ENCODE results near the gene ARL8B. TPM values are rescaled to one million over a fixed set of nuclear protein-coding genes. Genes with fewer than 3 reads are reported as not detected.
"Not testable (repeated sequence)": the region's sequence is repeated elsewhere in the genome, so short reads cannot be mapped to it uniquely, and the experiment has no call there.

ARL8B gene
- total and polyA plus RNA-seq, 4 donors: 53.9 to 172 (median 105) TPM

DNA sequence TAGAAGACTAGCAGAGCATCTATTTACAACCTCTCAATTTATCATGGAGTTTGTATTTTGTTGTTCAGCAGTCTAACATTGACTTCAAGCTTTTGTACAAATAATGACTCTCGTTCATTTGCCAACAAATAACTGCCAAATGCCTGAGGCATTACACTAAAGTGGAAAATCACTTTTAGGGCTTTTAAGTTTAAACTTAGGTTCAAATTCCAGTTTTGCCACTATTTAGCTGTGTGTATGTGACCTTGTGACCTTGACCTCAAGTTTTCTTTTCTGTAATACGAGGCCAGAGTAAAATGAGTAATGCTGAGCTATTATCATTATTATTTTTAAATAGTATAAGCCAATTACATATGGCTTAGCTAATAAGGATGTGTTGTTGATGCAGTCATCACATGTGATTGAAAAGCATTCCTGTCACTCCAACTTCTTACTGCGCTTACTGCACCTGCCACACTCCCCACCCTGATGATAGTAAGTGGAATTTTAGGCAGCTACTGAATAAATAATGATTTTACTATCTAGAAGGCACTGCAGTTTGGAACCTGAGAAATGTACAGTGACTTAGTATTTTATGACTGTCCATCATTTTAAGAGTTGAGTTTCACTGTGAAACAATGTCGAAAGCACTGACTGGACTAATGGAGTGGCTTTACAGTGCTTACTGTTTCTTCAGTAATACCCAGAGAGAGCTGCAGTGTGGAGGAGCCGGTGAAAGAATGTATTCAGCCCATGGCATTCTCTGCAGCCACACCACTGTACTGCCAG lies 16.3 kb downstream of the ARL8B start:
- WGBS (ENCODE audit: insufficient coverage): no CpG with 5 or more reads among the region's 5 CpGs
- no peak overlapping the region for H3K27ac ChIP-seq (ENCODE audit: low read depth, low read length)
- no peaks in the 10 kb centered on the region for H3K9me3 ChIP-seq (ENCODE audit: control insufficient read depth, insufficient read depth, low read length)
- peaks cover 5% of the 10 kb centered on the region for H3K4me1 ChIP-seq (ENCODE audit: control insufficient read depth, insufficient read depth, low read length)
- peak in 2 of 6 donors; percentile 26 to 39 for DNase-seq (ENCODE audit: low read depth in 4 of 6, low spot score in 6 of 6)
- no peaks in the 10 kb centered on the region for H3K27me3 ChIP-seq (ENCODE audit: control insufficient read depth, insufficient read depth, low read length)
- no peak overlapping the region for H3K4me3 ChIP-seq (ENCODE audit: low read depth, low read length)
- no peaks in the 10 kb centered on the region for H3K36me3 ChIP-seq (ENCODE audit: control insufficient read depth, insufficient read depth, low read length)

DNA sequence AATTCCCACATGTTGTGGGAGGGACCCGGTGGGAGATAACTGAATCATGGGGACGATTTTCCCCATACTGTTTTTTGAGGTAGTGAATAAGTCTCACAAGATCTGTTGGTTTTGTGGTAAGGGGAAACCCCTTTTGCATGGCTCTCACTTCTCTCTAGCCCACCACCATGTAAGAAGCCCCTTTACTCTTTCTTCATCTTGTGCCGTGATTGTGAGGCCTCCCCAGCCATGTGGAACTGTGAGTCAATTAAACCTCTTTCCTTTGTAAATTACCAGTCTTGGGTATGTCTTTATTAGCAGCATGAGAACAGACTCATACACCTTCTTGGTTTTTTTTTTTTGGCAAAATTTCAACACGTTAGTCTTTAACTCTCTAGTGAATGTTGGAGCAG lies 18.1 kb downstream of the ARL8B start:
- peaks cover 5% of the 10 kb centered on the region for H3K9me3 ChIP-seq (ENCODE audit: control insufficient read depth, insufficient read depth, low read length)
- DNase-seq (ENCODE audit: low read depth in 4 of 6, low spot score in 6 of 6): no peak
- 80% methylated on average over 1 of the region's 4 CpGs for WGBS (ENCODE audit: insufficient coverage)
- no peak overlapping the region for H3K27ac ChIP-seq (ENCODE audit: low read depth, low read length)
- no peaks in the 10 kb centered on the region for H3K36me3 ChIP-seq (ENCODE audit: control insufficient read depth, insufficient read depth, low read length)
- no peaks in the 10 kb centered on the region for H3K27me3 ChIP-seq (ENCODE audit: control insufficient read depth, insufficient read depth, low read length)
- peaks cover 5% of the 10 kb centered on the region for H3K4me1 ChIP-seq (ENCODE audit: control insufficient read depth, insufficient read depth, low read length)
- H3K4me3 ChIP-seq (ENCODE audit: low read depth, low read length): no peak overlapping the region

DNA sequence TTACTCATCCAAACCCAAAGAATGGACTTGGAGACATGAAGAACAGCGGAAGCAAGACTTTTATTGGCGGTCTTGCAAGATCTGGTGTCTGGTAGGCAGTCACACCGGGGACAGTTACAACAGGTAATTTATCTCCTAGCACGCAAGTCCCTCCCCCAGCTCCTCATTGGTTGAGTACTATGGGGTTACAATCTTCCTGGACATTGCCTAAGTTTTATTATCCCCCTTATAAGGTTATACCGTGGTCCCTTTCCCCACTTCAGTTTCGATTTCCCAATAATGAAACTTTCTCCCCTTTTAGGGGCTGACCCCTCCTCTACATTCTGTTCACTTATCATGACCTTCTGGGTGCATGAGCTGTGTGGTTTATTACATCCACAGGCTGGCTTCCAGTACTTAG lies 18.7 kb downstream of the ARL8B start:
- H3K9me3 ChIP-seq (ENCODE audit: control insufficient read depth, insufficient read depth, low read length): peaks cover 5% of the 10 kb centered on the region
- no peak for DNase-seq (ENCODE audit: low read depth in 4 of 6, low spot score in 6 of 6)
- no peak overlapping the region for H3K4me3 ChIP-seq (ENCODE audit: low read depth, low read length)
- H3K4me1 ChIP-seq (ENCODE audit: control insufficient read depth, insufficient read depth, low read length): peaks cover 5% of the 10 kb centered on the region
- H3K27me3 ChIP-seq (ENCODE audit: control insufficient read depth, insufficient read depth, low read length): no peaks in the 10 kb centered on the region
- WGBS (ENCODE audit: insufficient coverage): 100% methylated on average over 2 of the region's 6 CpGs
- no peaks in the 10 kb centered on the region for H3K36me3 ChIP-seq (ENCODE audit: control insufficient read depth, insufficient read depth, low read length)
- no peak overlapping the region for H3K27ac ChIP-seq (ENCODE audit: low read depth, low read length)

DNA sequence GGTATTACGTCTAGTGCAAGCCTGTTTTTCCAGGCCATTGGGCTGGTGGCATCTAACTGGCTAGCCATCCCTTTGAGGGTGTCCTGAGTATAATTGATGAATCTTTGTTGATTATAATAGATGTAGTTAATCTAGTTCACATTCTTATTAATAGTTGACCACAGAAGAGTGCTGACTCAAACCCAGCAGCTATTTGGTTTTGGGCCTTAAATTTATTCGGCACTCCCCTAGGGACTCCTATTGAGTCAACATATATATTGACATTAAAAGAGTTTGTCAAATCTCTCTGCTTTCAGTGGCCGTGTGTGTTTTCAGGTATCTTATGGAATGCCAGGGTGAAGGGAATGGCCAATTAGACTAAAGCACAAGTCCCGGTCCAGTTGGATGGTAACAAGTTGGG lies 19.7 kb downstream of the ARL8B start:
- no peak overlapping the region for H3K27ac ChIP-seq (ENCODE audit: low read depth, low read length)
- H3K27me3 ChIP-seq (ENCODE audit: control insufficient read depth, insufficient read depth, low read length): no peaks in the 10 kb centered on the region
- 100% methylated on average over 1 of the region's 4 CpGs for WGBS (ENCODE audit: insufficient coverage)
- peaks cover 5% of the 10 kb centered on the region for H3K9me3 ChIP-seq (ENCODE audit: control insufficient read depth, insufficient read depth, low read length)
- no peaks in the 10 kb centered on the region for H3K36me3 ChIP-seq (ENCODE audit: control insufficient read depth, insufficient read depth, low read length)
- no peak for DNase-seq (ENCODE audit: low read depth in 4 of 6, low spot score in 6 of 6)
- peaks cover 5% of the 10 kb centered on the region for H3K4me1 ChIP-seq (ENCODE audit: control insufficient read depth, insufficient read depth, low read length)
- H3K4me3 ChIP-seq (ENCODE audit: low read depth, low read length): no peak overlapping the region

DNA sequence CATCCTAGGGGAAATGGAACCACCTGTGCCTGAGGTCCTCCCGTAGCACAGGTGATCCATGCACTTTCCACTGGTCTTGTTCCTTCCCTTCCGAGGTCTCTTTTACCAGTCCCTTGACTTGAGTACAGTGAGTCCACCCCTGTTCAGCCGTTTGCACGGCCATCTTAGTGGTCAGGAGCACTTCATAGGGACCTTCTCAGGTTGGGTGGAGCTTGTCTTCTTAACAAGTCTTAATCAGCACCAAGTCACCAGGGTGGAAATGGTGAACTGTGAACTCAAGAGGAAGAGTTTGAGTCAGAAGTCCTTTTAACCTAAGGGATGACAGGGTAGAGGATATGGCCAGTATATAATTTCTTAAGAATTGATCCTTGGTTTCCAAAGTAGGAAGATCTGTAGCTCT lies 21.4 kb downstream of the ARL8B start:
- Histone ChIP-seq H3K36me3 (ENCODE audit: control insufficient read depth, insufficient read depth, low read length) (no peaks in the 10 kb centered on the region), H3K4me1 (ENCODE audit: control insufficient read depth, insufficient read depth, low read length) (no peaks in the 10 kb centered on the region), H3K27me3 (ENCODE audit: control insufficient read depth, insufficient read depth, low read length) (no peaks in the 10 kb centered on the region), H3K4me3 (ENCODE audit: low read depth, low read length) (no peak overlapping the region), H3K27ac (ENCODE audit: low read depth, low read length) (no peak overlapping the region), H3K9me3 (ENCODE audit: control insufficient read depth, insufficient read depth, low read length) (peaks cover 5% of the 10 kb centered on the region)
- no peak for DNase-seq (ENCODE audit: low read depth in 4 of 6, low spot score in 6 of 6)
- 96% methylated on average over 4 of the region's 4 CpGs for WGBS (ENCODE audit: insufficient coverage)

DNA sequence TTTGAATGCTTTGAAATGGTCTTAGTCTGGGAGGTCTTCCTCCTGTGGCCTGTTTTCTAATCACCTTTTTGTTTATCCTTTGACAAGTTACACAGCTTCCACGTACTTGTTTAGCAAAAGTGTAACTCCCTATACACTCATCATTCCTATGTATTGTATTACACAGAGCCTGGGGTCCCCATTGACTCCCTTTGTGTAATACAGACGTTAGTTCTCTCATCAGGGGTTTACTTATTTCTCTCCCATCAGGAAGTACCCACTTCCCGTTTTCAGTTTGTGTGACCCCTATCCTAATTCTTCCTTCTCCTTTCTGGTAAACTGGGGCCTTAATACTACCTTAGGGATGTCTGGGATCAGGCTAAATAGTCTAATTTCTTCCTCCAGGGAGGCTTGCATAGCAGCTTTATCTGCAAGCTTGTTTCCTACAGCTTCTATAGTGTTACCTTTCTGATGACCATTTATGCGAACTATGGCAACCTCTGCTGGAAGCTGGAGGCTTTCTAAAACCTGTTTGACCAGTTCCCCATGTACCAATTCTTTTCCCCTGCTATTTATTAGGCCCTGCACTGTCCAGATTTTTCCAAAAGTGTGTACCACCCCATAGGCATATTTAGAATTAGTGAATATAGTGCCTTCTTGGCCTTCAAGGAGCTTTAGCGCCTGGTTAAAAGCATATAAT lies 22.4 kb downstream of the ARL8B start:
- no peak for DNase-seq (ENCODE audit: low read depth in 4 of 6, low spot score in 6 of 6)
- H3K27me3 ChIP-seq (ENCODE audit: control insufficient read depth, insufficient read depth, low read length): no peaks in the 10 kb centered on the region
- 90% methylated on average over 2 of the region's 5 CpGs for WGBS (ENCODE audit: insufficient coverage)
- H3K4me3 ChIP-seq (ENCODE audit: low read depth, low read length): no peak overlapping the region
- H3K36me3 ChIP-seq (ENCODE audit: control insufficient read depth, insufficient read depth, low read length): no peaks in the 10 kb centered on the region
- no peak overlapping the region for H3K27ac ChIP-seq (ENCODE audit: low read depth, low read length)
- H3K4me1 ChIP-seq (ENCODE audit: control insufficient read depth, insufficient read depth, low read length): no peaks in the 10 kb centered on the region
- peaks cover 5% of the 10 kb centered on the region for H3K9me3 ChIP-seq (ENCODE audit: control insufficient read depth, insufficient read depth, low read length)

DNA sequence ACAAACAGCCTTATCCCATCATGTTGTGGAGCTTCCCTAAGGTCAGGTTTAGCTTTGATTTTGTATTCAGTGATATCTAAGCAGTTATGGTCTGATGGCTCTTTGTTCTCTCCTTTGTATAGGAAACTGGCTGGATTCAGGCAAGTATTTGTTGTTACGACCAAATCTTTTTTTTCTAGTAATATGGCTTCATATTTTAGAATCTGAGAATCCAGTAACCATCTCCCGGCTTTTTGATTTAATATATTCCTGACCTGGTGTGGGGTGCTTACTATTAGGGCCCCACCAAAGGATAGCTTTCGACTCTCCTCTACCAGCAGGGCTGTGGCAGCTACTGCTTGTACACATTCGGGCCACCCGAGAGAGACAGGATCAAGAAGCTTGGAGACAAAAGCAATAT lies 23.0 kb downstream of the ARL8B start:
- H3K9me3 ChIP-seq (ENCODE audit: control insufficient read depth, insufficient read depth, low read length): peaks cover 5% of the 10 kb centered on the region
- no peak overlapping the region for H3K27ac ChIP-seq (ENCODE audit: low read depth, low read length)
- no peaks in the 10 kb centered on the region for H3K27me3 ChIP-seq (ENCODE audit: control insufficient read depth, insufficient read depth, low read length)
- WGBS (ENCODE audit: insufficient coverage): 100% methylated on average over 3 of the region's 5 CpGs
- H3K4me3 ChIP-seq (ENCODE audit: low read depth, low read length): no peak overlapping the region
- no peaks in the 10 kb centered on the region for H3K36me3 ChIP-seq (ENCODE audit: control insufficient read depth, insufficient read depth, low read length)
- H3K4me1 ChIP-seq (ENCODE audit: control insufficient read depth, insufficient read depth, low read length): no peaks in the 10 kb centered on the region
- DNase-seq (ENCODE audit: low read depth in 4 of 6, low spot score in 6 of 6): no peak

DNA sequence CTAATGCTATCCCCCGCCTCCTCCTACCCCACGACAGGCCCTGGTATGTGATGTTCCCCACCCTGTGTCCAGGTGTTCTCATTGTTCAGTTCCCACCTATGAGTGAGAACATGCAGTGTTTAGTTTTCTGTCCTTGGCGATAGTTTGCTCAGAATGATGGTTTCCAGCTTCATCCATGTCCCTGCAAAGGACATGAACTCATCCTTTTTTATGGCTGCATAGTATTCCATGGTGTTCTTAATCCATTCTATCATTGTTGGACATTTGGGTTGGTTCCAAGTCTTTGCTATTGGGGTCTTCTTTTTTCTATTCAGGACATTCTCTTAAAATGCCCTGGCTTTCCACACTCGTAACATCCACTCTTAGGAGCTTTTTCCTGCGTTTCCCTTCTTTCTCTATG lies 25.1 kb downstream of the ARL8B start:
- not testable (repeated sequence) for DNase-seq (ENCODE audit: low read depth in 4 of 6, low spot score in 6 of 6); H3K9me3 ChIP-seq (ENCODE audit: control insufficient read depth, insufficient read depth, low read length); H3K4me1 ChIP-seq (ENCODE audit: control insufficient read depth, insufficient read depth, low read length); H3K36me3 ChIP-seq (ENCODE audit: control insufficient read depth, insufficient read depth, low read length); H3K27ac ChIP-seq (ENCODE audit: low read depth, low read length); H3K27me3 ChIP-seq (ENCODE audit: control insufficient read depth, insufficient read depth, low read length); H3K4me3 ChIP-seq (ENCODE audit: low read depth, low read length)
- WGBS (ENCODE audit: insufficient coverage): no CpG with 5 or more reads among the region's 5 CpGs

DNA sequence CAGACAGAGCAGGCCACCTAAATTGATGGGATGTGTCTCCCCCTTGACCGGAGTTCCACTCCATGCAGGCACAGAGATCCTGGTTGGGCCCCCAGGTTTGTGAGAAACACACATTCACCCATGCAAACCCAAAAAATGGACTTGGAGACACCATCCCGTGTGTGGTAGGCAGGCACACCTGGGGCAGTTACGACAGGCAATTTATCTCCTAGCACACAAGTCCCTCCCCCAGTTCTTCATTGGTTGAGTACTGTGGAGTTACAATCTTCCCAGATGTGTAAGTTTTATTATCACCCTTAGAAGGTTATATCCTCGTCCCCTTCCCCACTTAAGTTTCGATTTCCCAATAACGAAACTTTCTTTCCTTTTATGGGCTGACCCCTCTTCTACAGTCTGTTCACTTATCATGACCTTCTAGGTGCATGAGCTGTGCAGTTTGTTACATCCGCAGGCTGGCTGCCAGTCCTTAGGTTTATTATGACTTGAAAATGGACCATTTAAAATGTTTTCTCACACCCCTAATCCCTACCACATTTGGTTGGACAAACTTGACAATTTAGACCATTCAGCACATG lies 27.3 kb downstream of the ARL8B start:
- 88% methylated on average over 4 of the region's 7 CpGs for WGBS (ENCODE audit: insufficient coverage)
- no peak for DNase-seq (ENCODE audit: low read depth in 4 of 6, low spot score in 6 of 6)

DNA sequence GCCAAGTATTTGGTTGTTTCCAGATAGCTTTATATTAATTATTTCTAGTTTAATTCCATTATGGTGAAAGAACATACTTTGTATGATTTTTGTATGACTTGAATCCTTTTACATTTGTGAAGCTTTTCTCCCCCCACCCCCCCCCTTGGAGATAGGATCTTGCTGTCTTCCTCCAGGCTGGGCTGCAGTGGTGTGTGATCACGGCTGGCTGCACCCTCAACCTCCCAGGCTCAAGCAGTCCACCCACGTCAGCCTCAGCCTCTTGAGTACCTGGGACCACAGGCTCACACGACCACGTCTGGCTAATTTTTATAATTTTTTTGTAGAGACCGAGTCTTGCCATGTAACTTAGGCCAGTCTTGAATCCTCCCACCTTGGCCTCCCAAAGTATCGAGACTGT lies 29.5 kb downstream of the ARL8B start:
- 100% methylated on average over 2 of the region's 6 CpGs for WGBS (ENCODE audit: insufficient coverage)
- H3K4me1 ChIP-seq (ENCODE audit: control insufficient read depth, insufficient read depth, low read length): no peaks in the 10 kb centered on the region

More for the DNA sequence above, 27.3 kb downstream of the ARL8B start:
- H3K27me3 ChIP-seq (ENCODE audit: control insufficient read depth, insufficient read depth, low read length): no peaks in the 10 kb centered on the region
- no peak overlapping the region for H3K27ac ChIP-seq (ENCODE audit: low read depth, low read length)
- H3K9me3 ChIP-seq (ENCODE audit: control insufficient read depth, insufficient read depth, low read length): peaks cover 2% of the 10 kb centered on the region
- no peaks in the 10 kb centered on the region for H3K36me3 ChIP-seq (ENCODE audit: control insufficient read depth, insufficient read depth, low read length)
- H3K4me3 ChIP-seq (ENCODE audit: low read depth, low read length): no peak overlapping the region
- no peaks in the 10 kb centered on the region for H3K4me1 ChIP-seq (ENCODE audit: control insufficient read depth, insufficient read depth, low read length)

More for the DNA sequence above, 29.5 kb downstream of the ARL8B start:
- H3K27me3 ChIP-seq (ENCODE audit: control insufficient read depth, insufficient read depth, low read length): no peaks in the 10 kb centered on the region
- no peak overlapping the region for H3K4me3 ChIP-seq (ENCODE audit: low read depth, low read length)
- H3K27ac ChIP-seq (ENCODE audit: low read depth, low read length): no peak overlapping the region
- no peaks in the 10 kb centered on the region for H3K9me3 ChIP-seq (ENCODE audit: control insufficient read depth, insufficient read depth, low read length)
- H3K36me3 ChIP-seq (ENCODE audit: control insufficient read depth, insufficient read depth, low read length): no peaks in the 10 kb centered on the region
- DNase-seq (ENCODE audit: low read depth in 4 of 6, low spot score in 6 of 6): no peak

Measured in spinal cord (tissue), 10 donors.